ENCODE data around the gene GNB3.

The GNB3 gene

GRCh38 chr12:6837370-6838060 lies 3.2 kb upstream of the GNB3 start:
- no peak for DNase-seq

- DNase-seq, result no peak
These were observed 1.9 kb upstream of the GNB3 start for GRCh38 chr12:6838854-6839253.

DNA sequence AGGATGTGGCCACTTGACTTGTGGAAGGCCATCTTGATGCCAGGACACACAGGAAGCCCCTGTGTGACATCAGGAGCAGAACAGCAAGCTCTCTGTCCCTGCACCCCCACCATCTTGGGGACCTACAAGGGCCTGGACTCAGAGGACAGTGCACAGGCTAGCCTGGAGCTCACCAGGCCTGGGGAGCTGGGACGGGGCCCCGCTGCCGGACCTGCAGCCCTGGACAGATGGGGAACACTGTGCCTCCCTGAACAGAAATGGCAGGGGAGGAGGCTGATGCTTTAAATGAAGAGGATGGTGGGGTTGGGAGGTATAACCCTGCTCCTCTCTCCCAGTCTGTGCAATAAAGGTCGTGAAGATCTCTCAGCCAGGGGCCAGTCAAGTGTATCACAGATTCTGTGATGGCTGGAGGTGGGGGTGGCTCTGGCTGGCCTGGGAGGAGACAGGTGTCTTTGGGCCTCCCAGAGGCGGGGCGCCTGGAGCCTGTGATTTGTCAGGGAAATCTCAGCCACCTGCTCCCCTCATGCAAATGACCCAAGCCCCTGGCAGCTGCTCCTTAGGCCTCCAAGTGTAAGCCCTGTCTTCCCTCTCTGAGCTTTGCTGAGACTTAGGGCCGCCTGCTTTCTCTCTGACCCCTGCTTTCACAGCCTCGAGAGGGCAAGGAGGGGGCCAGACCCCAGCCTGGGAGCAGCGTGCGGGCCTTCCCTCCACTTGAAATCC lies 1.1 kb upstream of the GNB3 start:
- DNase-seq, result no peak

- DNase-seq, result no peak
These were observed 395 bp upstream of the GNB3 start for GRCh38 chr12:6840330-6840729.

- DNase-seq, result no peak
These were observed 1.4 kb downstream of the GNB3 start for GRCh38 chr12:6842075-6842474.

DNA sequence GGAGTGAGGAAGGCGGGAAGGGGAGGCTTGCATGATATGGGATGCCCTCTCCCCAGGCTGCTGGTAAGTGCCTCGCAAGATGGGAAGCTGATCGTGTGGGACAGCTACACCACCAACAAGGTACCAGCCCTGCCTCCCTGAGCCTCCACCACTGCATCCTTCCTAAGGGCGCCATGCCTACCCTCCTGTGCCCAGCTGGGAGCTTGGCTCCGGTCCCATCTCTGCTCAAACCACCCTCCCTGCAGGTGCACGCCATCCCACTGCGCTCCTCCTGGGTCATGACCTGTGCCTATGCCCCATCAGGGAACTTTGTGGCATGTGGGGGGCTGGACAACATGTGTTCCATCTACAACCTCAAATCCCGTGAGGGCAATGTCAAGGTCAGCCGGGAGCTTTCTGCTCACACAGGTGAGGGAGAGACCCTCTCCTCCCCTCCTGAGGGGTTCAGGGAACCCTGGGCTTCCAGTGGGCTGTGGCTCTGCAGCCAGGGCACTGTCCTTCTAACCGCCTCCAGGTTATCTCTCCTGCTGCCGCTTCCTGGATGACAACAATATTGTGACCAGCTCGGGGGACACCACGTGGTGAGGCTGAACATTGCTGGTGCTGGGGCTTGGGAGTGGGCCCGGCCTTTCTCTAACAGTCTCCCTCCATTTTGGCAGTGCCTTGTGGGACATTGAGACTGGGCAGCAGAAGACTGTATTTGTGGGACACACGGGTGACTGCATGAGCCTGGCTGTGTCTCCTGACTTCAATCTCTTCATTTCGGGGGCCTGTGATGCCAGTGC lies 2.6 kb downstream of the GNB3 start:
- no peak for DNase-seq

DNA sequence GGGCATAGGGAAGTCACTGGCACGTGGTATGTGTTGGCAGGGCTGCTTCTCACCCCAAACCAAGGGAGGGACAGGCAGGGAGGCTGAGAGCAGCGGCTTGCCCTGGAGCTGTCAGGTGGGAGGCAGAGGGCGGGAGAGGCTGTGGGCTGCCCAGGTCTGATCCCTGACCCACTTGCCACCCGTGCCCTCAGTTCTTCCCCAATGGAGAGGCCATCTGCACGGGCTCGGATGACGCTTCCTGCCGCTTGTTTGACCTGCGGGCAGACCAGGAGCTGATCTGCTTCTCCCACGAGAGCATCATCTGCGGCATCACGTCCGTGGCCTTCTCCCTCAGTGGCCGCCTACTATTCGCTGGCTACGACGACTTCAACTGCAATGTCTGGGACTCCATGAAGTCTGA lies 4.7 kb downstream of the GNB3 start:
- DNase-seq, result no peak

DNA sequence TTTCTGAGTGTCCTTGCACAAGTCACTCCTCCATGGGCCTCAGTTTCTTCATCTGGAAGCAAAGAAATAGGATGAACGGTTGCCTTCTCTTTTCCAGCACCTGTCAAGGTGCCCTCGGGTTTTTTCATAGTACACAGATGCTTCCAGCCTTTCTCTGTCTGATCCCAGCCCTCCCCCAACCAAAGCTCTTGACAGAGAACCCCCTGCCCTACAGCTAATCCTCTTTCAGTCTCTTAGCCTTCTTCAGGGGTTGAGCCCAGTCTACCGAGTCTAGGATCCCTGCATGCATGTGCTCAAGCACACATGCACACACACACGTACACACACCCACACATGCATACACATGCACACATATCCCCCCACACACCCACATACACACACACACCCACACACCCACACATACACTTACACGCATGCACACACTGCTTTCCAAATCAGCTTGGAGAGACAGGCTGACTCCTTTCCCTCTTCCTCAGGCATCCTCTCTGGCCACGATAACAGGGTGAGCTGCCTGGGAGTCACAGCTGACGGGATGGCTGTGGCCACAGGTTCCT lies 5.7 kb downstream of the GNB3 start:
- no peak for DNase-seq

DNA sequence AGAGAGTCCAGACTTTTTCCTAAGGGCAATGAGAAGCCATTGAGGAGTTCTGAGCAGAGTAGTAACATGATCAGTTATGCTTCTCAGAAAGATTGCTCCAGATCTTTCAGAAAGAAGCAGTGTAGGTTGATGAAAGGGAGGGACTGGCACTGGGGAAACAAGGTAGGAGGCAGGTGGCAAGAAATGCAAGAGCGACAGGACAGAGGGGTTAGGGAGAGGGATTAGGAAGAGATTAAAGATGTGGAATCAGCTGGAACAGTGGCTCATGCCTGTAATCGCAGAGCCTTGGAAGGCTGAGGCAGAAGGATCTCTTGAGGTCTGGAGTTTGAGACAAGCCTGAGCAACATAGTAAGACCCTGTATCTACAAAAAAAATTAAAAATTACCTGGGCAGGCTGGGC lies 7.0 kb downstream of the GNB3 start:
- no peak for DNase-seq

DNA sequence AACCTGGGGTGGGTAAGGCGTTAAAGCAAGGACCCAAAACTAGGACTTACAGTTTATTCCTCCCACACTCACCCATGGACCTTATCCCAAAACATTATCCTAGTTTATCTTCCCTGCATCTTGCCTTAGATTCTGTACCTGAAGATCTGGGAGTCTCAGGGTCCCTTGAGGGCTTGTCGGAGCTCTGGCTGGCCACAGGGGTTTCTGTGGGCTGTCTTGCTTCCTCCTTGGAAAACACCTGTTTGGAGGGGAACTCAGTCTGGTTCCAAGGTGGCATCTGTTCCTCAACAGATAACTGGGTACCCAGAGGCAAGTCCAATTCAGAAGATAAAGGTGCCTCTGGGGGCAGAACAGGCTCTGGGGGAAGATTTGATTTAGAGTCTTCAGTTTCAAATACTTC lies 8.7 kb downstream of the GNB3 start:
- no peak for DNase-seq

DNA sequence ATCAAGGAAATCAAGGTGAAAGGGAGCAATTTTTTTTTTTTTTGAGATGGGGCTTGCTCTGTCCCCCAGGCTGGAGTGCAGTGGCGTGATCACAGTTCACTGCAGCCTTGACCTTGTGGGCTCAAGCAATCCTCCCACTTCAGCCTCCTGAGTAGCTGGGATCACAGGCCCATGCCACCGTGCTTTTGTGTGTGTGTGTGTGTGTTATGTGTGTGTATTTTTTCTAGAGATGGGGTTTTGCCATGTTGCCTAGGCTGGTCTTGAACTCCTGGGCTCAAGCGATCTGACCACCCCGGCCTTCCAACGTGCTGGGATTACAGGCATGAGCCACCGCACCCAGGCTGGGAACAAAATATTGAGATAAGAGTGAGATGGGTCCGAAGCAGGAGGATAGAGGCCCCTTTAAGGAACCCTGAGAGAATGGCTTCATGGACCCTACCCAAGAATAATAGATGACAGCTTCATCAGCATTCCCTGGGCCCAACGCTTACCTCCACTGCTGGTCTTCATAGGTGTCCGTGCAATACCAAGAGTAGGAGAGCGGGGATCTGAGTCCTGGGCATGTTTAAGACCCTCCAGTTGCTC lies 9.3 kb downstream of the GNB3 start:
- DNase-seq, result no peak

DNA sequence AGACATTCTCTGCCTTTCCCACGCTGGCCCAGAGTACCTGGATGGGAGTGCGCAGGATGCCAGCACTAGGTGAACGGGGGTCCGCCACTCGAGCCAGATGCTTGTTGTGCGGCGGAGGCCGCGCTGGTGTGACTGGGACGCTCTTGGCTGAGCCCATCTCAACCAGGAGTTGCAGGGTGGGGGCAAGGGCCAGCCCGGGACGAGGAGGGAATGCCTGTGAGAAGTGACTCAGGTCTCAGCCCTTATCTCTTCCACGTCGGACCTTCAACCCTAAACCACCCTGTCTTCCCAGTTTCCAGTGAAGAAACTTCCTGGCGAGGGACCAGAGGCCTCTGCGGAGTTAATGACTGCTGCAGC lies 10.0 kb downstream of the GNB3 start:
- no peak for DNase-seq

GRCh38 chr12:6851153-6851920 lies 10.6 kb downstream of the GNB3 start, which contains the start of gene CDCA3:
Gene CDCA3, minus strand, starts transcription at chr12:6851286. Its CDS starts 334 bp downstream, at chr12:6850952.
- peak; percentile 92 for DNase-seq

GRCh38 chr12:6851921-6852650 lies 11.4 kb downstream of the GNB3 start, which contains the start of gene USP5:
Gene USP5, plus strand, starts transcription at chr12:6852150. Its CDS starts 30 bp downstream, at chr12:6852180.
- peak; percentile 100 for DNase-seq

GRCh38 chr12:6852651-6853354 lies 12.1 kb downstream of the GNB3 start:
- DNase-seq, result no peak

- DNase-seq, result no peak
These were observed 12.9 kb downstream of the GNB3 start for GRCh38 chr12:6853626-6854025.

DNA sequence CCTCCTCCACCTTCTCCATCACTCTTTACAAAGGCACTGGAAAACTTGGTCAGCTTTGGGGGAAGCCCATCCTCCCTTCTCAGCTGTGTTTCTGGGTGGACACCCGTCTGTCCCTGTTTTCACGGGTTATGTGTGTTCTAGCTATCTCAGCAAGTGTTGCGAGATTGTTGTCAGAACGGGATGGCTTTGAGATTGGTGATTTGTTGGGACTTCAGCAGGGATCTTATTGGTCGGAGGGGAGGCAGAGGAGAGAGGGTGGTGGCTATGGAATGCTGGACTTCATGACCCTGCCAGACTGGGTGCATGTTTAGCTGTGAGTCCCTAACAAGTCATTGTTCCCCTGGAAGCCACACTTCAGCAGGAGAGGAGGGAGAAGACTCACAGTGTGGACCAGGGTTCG lies 13.3 kb downstream of the GNB3 start:
- no peak for DNase-seq

DNA sequence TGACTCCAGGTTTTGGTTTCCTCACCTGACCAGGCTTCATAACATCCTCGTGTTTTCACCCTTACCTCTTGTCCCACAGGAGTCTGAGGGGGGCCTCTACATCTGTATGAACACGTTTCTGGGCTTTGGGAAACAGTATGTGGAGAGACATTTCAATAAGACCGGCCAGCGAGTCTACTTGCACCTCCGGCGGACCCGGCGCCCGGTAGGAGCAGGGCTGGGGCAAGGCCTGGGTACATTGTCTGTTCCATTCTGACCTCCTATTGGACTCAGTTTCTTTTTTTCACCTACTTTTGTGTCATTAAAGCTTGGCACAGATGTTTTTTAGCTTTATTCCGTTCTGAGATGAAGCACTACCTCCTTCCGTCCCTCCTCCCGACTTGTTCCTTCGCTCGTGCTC lies 14.6 kb downstream of the GNB3 start:
- DNase-seq, result no peak

DNA sequence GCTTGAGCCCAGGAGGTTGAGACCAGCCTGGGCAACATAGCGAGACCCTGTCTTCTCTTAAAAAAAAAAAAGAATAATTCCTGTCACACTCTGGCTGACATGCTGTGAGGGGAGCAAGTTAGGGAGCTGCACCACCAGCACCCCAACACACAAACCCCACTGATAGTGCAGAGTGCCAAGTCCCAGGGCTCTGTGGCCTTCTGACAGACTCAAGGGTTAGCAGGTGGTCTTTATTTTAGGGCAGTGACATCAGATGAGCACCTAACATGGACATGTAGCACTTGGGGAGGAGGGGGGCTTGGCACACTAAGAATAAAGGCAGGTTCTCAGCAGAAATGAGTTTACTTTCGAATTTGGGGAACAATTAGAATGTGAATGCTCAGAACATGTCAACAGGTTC lies 18.1 kb downstream of the GNB3 start:
- no peak for DNase-seq

DNA sequence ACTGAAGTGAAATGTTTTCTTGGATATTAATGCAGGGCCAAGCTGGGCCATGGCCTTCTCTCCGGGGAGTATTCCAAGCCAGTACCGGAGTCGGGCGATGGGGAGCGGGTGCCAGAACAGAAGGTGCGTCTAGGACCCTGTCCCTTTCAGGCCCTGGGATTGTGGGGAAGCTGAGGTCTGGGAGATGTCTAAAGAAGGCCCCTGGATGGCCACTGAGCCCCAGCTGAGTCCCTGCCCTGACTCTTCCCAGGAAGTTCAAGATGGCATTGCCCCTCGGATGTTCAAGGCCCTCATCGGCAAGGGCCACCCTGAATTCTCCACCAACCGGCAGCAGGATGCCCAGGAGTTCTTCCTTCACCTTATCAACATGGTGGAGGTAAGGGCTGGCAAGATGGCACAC lies 19.4 kb downstream of the GNB3 start:
- DNase-seq, result no peak

All from right kidney (tissue), 1 donor.